GM10847 (cell line): Measurements from ENCODE around the gene SEMA3B.

ENCODE experiments used
- POLR2A ChIP-seq: IDR thresholded peaks from 2 replicates; pipeline ENCODE4 v1.6.1; 2011; ENCODE audit not compliant: insufficient read length; ENCODE audit errors: extremely low read depth

SEMA3B gene

GRCh38 chr3:50322386-50323091, 53.6 kb downstream of the SEMA3B start, which contains the start of gene HYAL2:
Gene HYAL2, minus strand, starts transcription at chr3:50322745. Its CDS starts 2,256 bp downstream, at chr3:50320489.
- no peak for TF ChIP-seq POLR2A

- TF ChIP-seq POLR2A = no peak
Measured at GRCh38 chr3:50323092-50323600, 54.2 kb downstream of the SEMA3B start.

DNA sequence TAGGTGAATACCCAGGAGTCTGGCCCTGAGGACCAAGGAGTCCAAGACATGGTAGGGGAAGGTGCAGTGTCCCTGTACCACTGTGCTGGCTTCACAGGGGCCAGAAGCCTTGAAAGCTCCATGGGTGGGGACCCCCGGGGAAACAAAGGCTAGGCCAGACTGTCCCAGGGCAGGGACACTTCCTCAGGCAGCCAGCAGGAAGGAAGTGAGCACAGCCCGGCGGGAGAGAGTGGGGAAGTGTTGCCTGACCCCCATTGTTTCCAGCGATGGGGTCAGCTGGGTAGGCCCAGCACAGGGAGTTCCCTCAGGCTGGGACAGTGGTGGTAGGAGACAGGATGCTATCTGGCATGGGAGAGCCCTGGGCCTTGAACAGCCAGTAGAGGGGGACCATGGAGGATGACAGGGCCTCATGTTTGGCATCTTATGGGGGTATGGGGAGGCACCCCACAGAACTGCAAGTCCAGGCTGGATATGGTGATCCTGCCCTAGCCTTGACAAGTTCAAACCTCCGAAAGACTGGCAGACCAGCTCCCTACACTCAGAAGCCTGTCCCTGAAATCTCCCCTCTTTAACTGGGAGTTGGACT, 54.8 kb downstream of the SEMA3B start:
- TF ChIP-seq POLR2A = no peak

DNA sequence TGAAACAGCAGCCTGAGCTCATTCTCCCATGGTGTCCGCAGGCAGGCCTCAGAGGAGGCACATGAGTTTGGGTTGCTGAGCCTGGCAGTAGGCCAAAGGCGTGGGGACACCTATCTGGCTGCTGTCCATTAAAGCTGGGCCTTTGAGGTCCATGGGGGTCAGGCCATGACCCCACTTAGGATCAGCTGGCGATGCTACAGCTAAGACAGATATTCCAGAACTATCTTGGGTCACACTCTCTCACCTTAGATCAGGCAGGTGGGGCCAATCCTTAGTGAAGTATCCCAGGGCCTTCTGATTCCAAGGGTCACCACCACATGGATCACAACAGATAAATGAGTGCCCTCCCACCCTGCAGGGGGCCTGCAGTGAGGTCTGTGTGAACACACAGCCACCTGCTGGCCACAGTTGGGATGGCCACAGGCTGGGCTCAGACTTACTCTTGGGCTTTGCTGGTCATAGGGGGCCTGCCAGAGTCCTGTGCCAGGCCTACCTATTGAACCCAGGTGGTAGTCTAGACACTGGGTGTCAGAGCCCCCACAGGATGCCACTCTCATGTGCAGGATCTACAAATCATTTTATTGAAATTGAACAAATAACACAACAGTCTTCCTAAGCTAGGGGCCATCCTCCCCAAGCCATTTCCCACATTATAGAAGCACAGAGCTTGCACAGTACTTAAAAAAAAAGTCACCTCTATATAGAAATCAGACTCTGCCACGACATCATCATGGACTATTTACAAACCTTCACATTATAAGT, 55.6 kb downstream of the SEMA3B start:
- TF ChIP-seq POLR2A = no peak

DNA sequence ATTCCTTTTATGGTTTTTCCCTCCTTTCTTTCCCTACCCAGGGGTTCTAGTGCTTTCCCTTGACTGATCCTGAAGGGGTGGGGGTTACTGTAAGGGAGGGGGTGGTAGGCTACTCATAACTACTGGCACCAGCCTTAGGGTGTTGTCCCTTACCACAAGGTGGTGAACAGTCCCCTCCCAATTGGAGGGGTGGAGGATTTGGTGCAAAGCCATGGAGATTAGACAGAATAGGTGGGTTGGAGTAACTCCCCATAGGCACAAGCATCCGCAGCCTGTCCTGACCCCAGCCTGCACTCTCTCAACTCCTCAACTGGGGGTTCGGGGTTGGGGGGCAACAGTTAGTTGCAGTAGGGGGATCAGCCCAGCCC, 56.1 kb downstream of the SEMA3B start:
- no peak for TF ChIP-seq POLR2A

DNA sequence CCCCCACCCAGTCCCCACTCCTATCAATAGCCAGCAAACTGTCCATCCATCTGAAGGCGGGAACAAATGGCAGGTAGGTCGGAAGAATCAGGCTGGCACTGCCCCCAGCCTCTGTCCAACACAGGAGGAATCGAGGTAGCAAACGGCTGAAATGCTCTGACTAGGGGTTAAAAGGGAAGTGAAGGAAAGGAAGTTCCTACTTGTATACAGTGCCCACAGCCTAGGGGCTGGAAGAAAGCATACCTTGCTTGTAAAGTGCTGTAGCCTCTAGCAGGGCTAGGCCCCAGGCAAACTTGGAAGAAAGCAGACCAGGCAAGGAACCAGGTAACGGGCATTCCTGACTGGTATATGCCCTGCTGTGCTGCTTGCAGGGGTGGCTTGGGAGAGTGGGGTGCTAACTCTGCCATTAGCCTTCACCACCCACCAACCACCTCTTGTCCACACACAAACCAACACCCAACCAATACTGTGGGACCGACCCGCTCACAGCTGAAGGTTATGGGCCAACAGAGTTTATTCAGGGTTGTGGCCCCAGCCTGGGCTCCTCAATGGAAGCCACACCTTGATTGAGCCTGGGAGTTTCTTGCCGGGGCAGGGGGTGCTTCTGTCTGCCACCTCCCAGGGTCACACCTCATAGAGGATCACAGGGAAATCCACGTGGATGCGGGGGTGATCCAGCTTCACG, 56.7 kb downstream of the SEMA3B start:
- TF ChIP-seq POLR2A = no peak

DNA sequence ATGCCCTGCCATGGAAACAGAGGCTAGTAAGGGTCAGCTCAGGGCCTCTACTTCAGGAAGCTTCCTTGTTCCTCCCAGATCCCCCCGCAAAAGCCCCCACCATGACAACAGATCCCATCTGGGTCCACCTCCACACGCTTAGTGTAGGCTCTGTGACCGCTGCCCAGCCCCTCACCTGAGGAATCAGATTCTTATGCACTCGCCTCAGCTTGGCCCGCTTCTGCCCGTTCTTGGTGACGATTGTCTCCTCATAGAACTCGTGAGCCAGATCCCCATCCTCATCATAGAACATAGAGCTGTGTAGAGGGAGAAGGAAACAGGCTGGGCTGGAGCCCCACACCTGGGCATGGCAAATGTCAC, 57.2 kb downstream of the SEMA3B start:
- TF ChIP-seq POLR2A = no peak

GRCh38 chr3:50327129-50327528, 58.2 kb downstream of the SEMA3B start:
- no peak for TF ChIP-seq POLR2A
